H9 (cell line): ENCODE measurements around the gene SWSAP1. TPM values are rescaled to one million over a fixed set of nuclear protein-coding genes. Genes with fewer than 3 reads are reported as not detected.

Experiments
- DNase-seq: peaks from one replicate; pipeline ENCODE4 v3.0.0-alpha.2; 2017
- H2AFZ ChIP-seq: one replicate; pipeline ENCODE4 v1.6.1; 2013; ENCODE audit warnings: mild to moderate bottlenecking, low read length, control low read depth, moderate library complexity
- H2AK5ac ChIP-seq: 2 replicates; pipeline ENCODE4 v1.6.1; 2013; ENCODE audit warnings: low read length, control low read depth, mixed read lengths; ENCODE audit not compliant: insufficient read length
- H2BK120ac ChIP-seq: one replicate; pipeline ENCODE4 v1.6.1; 2013; ENCODE audit warnings: low read depth, mild to moderate bottlenecking, low read length, control low read depth, inconsistent platforms; ENCODE audit not compliant: poor library complexity, severe bottlenecking
- H2BK12ac ChIP-seq: 2 replicates; pipeline ENCODE4 v1.6.1; 2013; ENCODE audit warnings: low read length, control low read depth, mixed read lengths, low read depth; ENCODE audit not compliant: insufficient read length
- H2BK15ac ChIP-seq: 2 replicates; pipeline ENCODE4 v1.6.1; 2013; ENCODE audit warnings: low read depth, low read length, control low read depth
- H2BK20ac ChIP-seq: one replicate; pipeline ENCODE4 v1.6.1; 2013; ENCODE audit warnings: low read depth, mild to moderate bottlenecking, low read length, control low read depth, inconsistent platforms; ENCODE audit not compliant: poor library complexity, severe bottlenecking
- H2BK5ac ChIP-seq: 2 replicates; pipeline ENCODE4 v1.6.1; 2013; ENCODE audit warnings: low read length, control low read depth, mixed read lengths; ENCODE audit not compliant: insufficient read length
- H3K14ac ChIP-seq: 2 replicates; pipeline ENCODE4 v1.6.1; 2013; ENCODE audit warnings: low read length, control low read depth; ENCODE audit not compliant: insufficient read depth
- H3K18ac ChIP-seq: 2 replicates; pipeline ENCODE4 v1.6.1; 2013; ENCODE audit warnings: low read depth, mild to moderate bottlenecking, mixed read lengths, low read length, control low read depth; ENCODE audit not compliant: insufficient read length
- H3K23ac ChIP-seq: 2 replicates; pipeline ENCODE4 v1.6.1; 2013; ENCODE audit warnings: low read length, control low read depth, mixed read lengths, low read depth; ENCODE audit not compliant: insufficient read length
- H3K23me2 ChIP-seq: 2 replicates; pipeline ENCODE4 v1.6.1; 2013; ENCODE audit warnings: low read depth, mild to moderate bottlenecking, mixed read lengths, low read length, control low read depth; ENCODE audit not compliant: insufficient read length, poor library complexity, severe bottlenecking
- H3K27ac ChIP-seq: 2 replicates; pipeline ENCODE4 v1.5.1; 2013; ENCODE audit warnings: low read length, control low read depth, mixed read lengths, low read depth; ENCODE audit not compliant: insufficient read length
- H3K27me3 ChIP-seq: 2 replicates; pipeline ENCODE4 v1.6.1; 2013; ENCODE audit warnings: low read length, control low read depth, inconsistent platforms; ENCODE audit not compliant: insufficient read depth
- H3K4ac ChIP-seq: 2 replicates; pipeline ENCODE4 v1.6.1; 2013; ENCODE audit warnings: low read depth, mild to moderate bottlenecking, control low read depth, inconsistent platforms, low read length, moderate library complexity
- H3K4me1 ChIP-seq: 2 replicates; pipeline ENCODE4 v1.6.1; 2013; ENCODE audit warnings: low read length, control low read depth, inconsistent platforms; ENCODE audit not compliant: insufficient read depth
- H3K4me2 ChIP-seq: 2 replicates; pipeline ENCODE4 v1.6.1; 2013; ENCODE audit warnings: low read length, control low read depth, mixed read lengths; ENCODE audit not compliant: insufficient read length, insufficient read depth
- H3K56ac ChIP-seq: 2 replicates; pipeline ENCODE4 v1.6.1; 2013; ENCODE audit warnings: low read depth, mild to moderate bottlenecking, mixed read lengths, low read length, control low read depth; ENCODE audit not compliant: insufficient read length
- H3K79me1 ChIP-seq: 2 replicates; pipeline ENCODE4 v1.6.1; 2013; ENCODE audit warnings: low read depth, mild to moderate bottlenecking, moderate library complexity, low read length, control low read depth, inconsistent platforms; ENCODE audit not compliant: insufficient read depth, poor library complexity, severe bottlenecking
- H3K79me2 ChIP-seq: 2 replicates; pipeline ENCODE4 v1.6.1; 2013; ENCODE audit warnings: low read length, control low read depth, inconsistent platforms; ENCODE audit not compliant: insufficient read depth
- H3K9ac ChIP-seq: 2 replicates; pipeline ENCODE4 v1.6.1; 2013; ENCODE audit warnings: low read length, control low read depth, mixed read lengths; ENCODE audit not compliant: insufficient read length; ENCODE audit errors: extremely low read depth
- H3K9me3 ChIP-seq: one replicate; pipeline ENCODE4 v1.6.1; 2013; ENCODE audit warnings: low read depth, low read length, inconsistent platforms; ENCODE audit not compliant: control insufficient read depth
- H3T11ph ChIP-seq: one replicate; pipeline ENCODE4 v1.6.1; 2013; ENCODE audit warnings: mild to moderate bottlenecking, low read length, control low read depth, inconsistent platforms
- H4K20me1 ChIP-seq: one replicate; pipeline ENCODE4 v1.6.1; 2013; ENCODE audit not compliant: control insufficient read depth, insufficient read length, insufficient read depth
- H4K5ac ChIP-seq: 2 replicates; pipeline ENCODE4 v1.6.1; 2013; ENCODE audit warnings: low read depth, mild to moderate bottlenecking, mixed read lengths, low read length, control low read depth; ENCODE audit not compliant: insufficient read length
- H4K8ac ChIP-seq: replicated peaks from 2 replicates; pipeline ENCODE4 v1.6.1; 2013; ENCODE audit warnings: low read length, control low read depth, mixed read lengths, low read depth; ENCODE audit not compliant: insufficient read length
- H4K91ac ChIP-seq: 2 replicates; pipeline ENCODE4 v1.6.1; 2013; ENCODE audit warnings: low read depth, mild to moderate bottlenecking, moderate library complexity, mixed read lengths, low read length, control low read depth; ENCODE audit not compliant: insufficient read length
- H3K27ac Mint-ChIP-seq, 3 experiments: 2 replicates in 2 of 3; 3 replicates in 1 of 3; pipeline ENCODE4 v1.8.0; 2020 to 2021; ENCODE audit warnings: mixed read lengths in 3 of 3, mild to moderate bottlenecking in 1 of 3, moderate library complexity in 1 of 3
- H3K27me3 Mint-ChIP-seq: 2 replicates; pipeline ENCODE4 v1.8.0; 2021; ENCODE audit warnings: low read depth, mild to moderate bottlenecking, moderate library complexity, mixed read lengths
- H3K36me3 Mint-ChIP-seq, 3 experiments: 2 replicates in 2 of 3; 3 replicates in 1 of 3; pipeline ENCODE4 v1.8.0; 2020 to 2021; ENCODE audit warnings: low read depth in 3 of 3, mixed read lengths in 3 of 3; ENCODE audit not compliant: insufficient read depth in 1 of 3
- H3K4me1 Mint-ChIP-seq, 2 experiments: 2 replicates each; pipeline ENCODE4 v1.8.0; 2020; ENCODE audit warnings: mixed read lengths in 2 of 2
- H3K4me3 Mint-ChIP-seq, 2 experiments: 2 replicates in 1 of 2; 3 replicates in 1 of 2; pipeline ENCODE4 v1.8.0; 2020 to 2021; ENCODE audit warnings: mild to moderate bottlenecking in 2 of 2, mixed read lengths in 2 of 2, moderate library complexity in 1 of 2
- H3K9me3 Mint-ChIP-seq, 2 experiments: 2 replicates in 1 of 2; 3 replicates in 1 of 2; pipeline ENCODE4 v1.8.0; 2020; ENCODE audit warnings: mild to moderate bottlenecking in 2 of 2, mixed read lengths in 2 of 2, moderate library complexity in 1 of 2
- CTCF ChIP-seq: fragments of 200-600 bp; sonication (generic); conservative IDR thresholded peaks from 3 replicates; pipeline ENCODE4 v1.8.0; 2021; ENCODE audit warnings: antibody characterized with exemption, mild to moderate bottlenecking
- WGBS: extraction: QIAGEN DNeasy Blood & Tissue Kit; methylation state at CpG from one replicate; pipeline ENCODE4 v1.1.7; 2013; ENCODE audit warnings: missing lambda C conversion rate, low lambda C conversion rate, mixed read lengths; ENCODE audit not compliant: insufficient read length; ENCODE audit errors: extremely low coverage; 5-methylcytosine and 5-hydroxymethylcytosine counted together
- total RNA-seq: library from RNA; stranded (reverse); gene quantifications from 2 replicates; pipeline ENCODE4 v1.2.1, GENCODE V29; 2021

Gene SWSAP1
- total RNA-seq, 1 experiment from 2014 or later, result 3.8 TPM

- Mint-ChIP-seq H3K4me3 (no peak overlapping the region), H3K4me1 (no peaks in the 10 kb centered on the region), H3K36me3 (peaks cover 8 to 38% (median 34%) of the 10 kb centered on the region in 3 experiments; a peak in 6 of 7 replicates), H3K27me3 (no peaks in the 10 kb centered on the region), H3K27ac (no peak overlapping the region), H3K9me3 (no peaks in the 10 kb centered on the region; a peak in 1 of 5 replicates)
- DNase-seq, result no peak
- no peak overlapping the region for H2BK20ac ChIP-seq
- H3K23ac ChIP-seq, result no peak overlapping the region
- H3K27ac ChIP-seq, result no peak overlapping the region
- H3K9ac ChIP-seq, result no peak overlapping the region
- H2BK5ac ChIP-seq, result no peak overlapping the region
- H4K8ac ChIP-seq, result no peak overlapping the region
- no peak overlapping the region for H3K4me2 ChIP-seq
- no peaks in the 10 kb centered on the region for H3K9me3 ChIP-seq
- H4K20me1 ChIP-seq, result no peaks in the 10 kb centered on the region
- H3K4ac ChIP-seq, result no peak overlapping the region
- H3K23me2 ChIP-seq, result no peaks in the 10 kb centered on the region
- no peaks in the 10 kb centered on the region for H3K4me1 ChIP-seq
- no peaks in the 10 kb centered on the region for H3K27me3 ChIP-seq
- no peak overlapping the region for H2AK5ac ChIP-seq
- H2BK120ac ChIP-seq, result no peak overlapping the region
- H4K5ac ChIP-seq, result no peak overlapping the region
- no peak overlapping the region for H3K14ac ChIP-seq
- no peak overlapping the region for H3K56ac ChIP-seq
- TF ChIP-seq CTCF, result no peak
- H4K91ac ChIP-seq, result no peak overlapping the region
- no peak overlapping the region for H2BK12ac ChIP-seq
- no peaks in the 10 kb centered on the region for H3K79me1 ChIP-seq
- no peak overlapping the region for H3K18ac ChIP-seq
- H2BK15ac ChIP-seq, result no peak overlapping the region
- no peaks in the 10 kb centered on the region for H3K79me2 ChIP-seq
- H3T11ph ChIP-seq, result no peak overlapping the region
- no peak overlapping the region for H2AFZ ChIP-seq
- WGBS, result no CpG with 5 or more reads among the region's 4 CpGs
Observed at GRCh38 chr19:11330127-11330526, 44.3 kb upstream of the SWSAP1 start.
